ENCODE measurements around the gene ZNF621. TPM values are rescaled to one million over a fixed set of nuclear protein-coding genes. Genes with fewer than 3 reads are reported as not detected.

The ZNF621 gene
- total and polyA plus RNA-seq, 4 donors, result 3.3 to 11.5 (median 7.0) TPM

DNA sequence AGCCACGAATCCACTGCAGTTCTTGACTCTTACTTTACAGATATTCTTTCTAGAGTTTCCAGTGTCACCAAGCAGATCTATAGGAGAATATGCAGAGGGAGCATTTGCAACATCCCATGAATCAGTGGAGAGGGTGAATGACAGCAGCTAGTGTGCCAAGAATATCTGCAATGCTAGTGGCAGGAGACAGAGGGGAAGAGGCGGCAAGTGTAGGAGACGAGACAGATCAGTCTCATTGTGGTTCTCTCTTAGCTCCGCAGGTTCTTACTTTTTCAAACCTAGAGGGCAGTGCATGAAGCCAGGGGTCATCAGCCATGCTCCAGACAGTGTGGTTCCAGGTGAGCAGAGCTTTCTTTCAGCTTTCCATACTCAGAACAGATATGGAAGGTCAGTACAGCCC, 47.1 kb upstream of the ZNF621 start:
- Histone ChIP-seq H3K4me1 (ENCODE audit: control insufficient read depth in 4 of 4, insufficient read depth in 4 of 4, low read length in 3 of 4) (peaks cover 0 to 10% (median 7%) of the 10 kb centered on the region in 4 donors), H3K9ac (ENCODE audit: low read depth in 1 of 2, low read length in 2 of 2) (peak overlapping the region; percentile 49 to 66), H3K27me3 (ENCODE audit: control insufficient read depth in 4 of 4, insufficient read depth in 4 of 4, low read length in 3 of 4) (no peaks in the 10 kb centered on the region), H3K4me3 (ENCODE audit: low read depth in 1 of 3, low read length in 3 of 3) (peak overlapping the region; percentile 80 to 95 (median 91)), H3K27ac (ENCODE audit: low read depth in 1 of 2, low read length in 2 of 2) (no peak overlapping the region), H3K9me3 (ENCODE audit: control insufficient read depth in 4 of 4, low read length in 3 of 4) (no peaks in the 10 kb centered on the region), H3K36me3 (ENCODE audit: control insufficient read depth in 4 of 4, insufficient read depth in 3 of 4, low read depth in 1 of 4, low read length in 3 of 4) (peaks cover 1 to 29% (median 18%) of the 10 kb centered on the region in 4 donors)
- no peak for DNase-seq (ENCODE audit: low spot score)
- TF ChIP-seq SP1 (IDR thresholded peaks at IDR 0.05) (no peak), RAD21 (IDR thresholded peaks at IDR 0.05) (no peak), NR2F2 (IDR thresholded peaks at IDR 0.05) (no peak), YY1 (IDR thresholded peaks at IDR 0.05) (no peak), JUND (IDR thresholded peaks at IDR 0.05) (no peak), FOXA2 (IDR thresholded peaks at IDR 0.05) (no peak), RXRA (IDR thresholded peaks at IDR 0.05) (no peak), EGR1 (IDR thresholded peaks at IDR 0.05; ENCODE audit: low read depth in 2 of 2) (no peak), GABPA (IDR thresholded peaks at IDR 0.05 in 1 of 2, conservative IDR thresholded peaks at IDR 0.05 in 1 of 2) (no peak)
- TF ChIP-seq, protein P1, sequence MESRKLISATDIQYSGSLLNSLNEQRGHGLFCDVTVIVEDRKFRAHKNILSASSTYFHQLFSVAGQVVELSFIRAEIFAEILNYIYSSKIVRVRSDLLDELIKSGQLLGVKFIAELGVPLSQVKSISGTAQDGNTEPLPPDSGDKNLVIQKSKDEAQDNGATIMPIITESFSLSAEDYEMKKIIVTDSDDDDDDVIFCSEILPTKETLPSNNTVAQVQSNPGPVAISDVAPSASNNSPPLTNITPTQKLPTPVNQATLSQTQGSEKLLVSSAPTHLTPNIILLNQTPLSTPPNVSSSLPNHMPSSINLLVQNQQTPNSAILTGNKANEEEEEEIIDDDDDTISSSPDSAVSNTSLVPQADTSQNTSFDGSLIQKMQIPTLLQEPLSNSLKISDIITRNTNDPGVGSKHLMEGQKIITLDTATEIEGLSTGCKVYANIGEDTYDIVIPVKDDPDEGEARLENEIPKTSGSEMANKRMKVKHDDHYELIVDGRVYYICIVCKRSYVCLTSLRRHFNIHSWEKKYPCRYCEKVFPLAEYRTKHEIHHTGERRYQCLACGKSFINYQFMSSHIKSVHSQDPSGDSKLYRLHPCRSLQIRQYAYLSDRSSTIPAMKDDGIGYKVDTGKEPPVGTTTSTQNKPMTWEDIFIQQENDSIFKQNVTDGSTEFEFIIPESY (IDR thresholded peaks at IDR 0.05), result no peak
- TF ChIP-seq, protein P2, sequence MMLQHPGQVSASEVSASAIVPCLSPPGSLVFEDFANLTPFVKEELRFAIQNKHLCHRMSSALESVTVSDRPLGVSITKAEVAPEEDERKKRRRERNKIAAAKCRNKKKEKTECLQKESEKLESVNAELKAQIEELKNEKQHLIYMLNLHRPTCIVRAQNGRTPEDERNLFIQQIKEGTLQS (IDR thresholded peaks at IDR 0.05), result no peak
- TF ChIP-seq, protein P3, sequence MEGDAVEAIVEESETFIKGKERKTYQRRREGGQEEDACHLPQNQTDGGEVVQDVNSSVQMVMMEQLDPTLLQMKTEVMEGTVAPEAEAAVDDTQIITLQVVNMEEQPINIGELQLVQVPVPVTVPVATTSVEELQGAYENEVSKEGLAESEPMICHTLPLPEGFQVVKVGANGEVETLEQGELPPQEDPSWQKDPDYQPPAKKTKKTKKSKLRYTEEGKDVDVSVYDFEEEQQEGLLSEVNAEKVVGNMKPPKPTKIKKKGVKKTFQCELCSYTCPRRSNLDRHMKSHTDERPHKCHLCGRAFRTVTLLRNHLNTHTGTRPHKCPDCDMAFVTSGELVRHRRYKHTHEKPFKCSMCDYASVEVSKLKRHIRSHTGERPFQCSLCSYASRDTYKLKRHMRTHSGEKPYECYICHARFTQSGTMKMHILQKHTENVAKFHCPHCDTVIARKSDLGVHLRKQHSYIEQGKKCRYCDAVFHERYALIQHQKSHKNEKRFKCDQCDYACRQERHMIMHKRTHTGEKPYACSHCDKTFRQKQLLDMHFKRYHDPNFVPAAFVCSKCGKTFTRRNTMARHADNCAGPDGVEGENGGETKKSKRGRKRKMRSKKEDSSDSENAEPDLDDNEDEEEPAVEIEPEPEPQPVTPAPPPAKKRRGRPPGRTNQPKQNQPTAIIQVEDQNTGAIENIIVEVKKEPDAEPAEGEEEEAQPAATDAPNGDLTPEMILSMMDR (IDR thresholded peaks at IDR 0.05; ENCODE audit: low read depth, low read length, missing input control), result no peak
- TF ChIP-seq, protein P4, sequence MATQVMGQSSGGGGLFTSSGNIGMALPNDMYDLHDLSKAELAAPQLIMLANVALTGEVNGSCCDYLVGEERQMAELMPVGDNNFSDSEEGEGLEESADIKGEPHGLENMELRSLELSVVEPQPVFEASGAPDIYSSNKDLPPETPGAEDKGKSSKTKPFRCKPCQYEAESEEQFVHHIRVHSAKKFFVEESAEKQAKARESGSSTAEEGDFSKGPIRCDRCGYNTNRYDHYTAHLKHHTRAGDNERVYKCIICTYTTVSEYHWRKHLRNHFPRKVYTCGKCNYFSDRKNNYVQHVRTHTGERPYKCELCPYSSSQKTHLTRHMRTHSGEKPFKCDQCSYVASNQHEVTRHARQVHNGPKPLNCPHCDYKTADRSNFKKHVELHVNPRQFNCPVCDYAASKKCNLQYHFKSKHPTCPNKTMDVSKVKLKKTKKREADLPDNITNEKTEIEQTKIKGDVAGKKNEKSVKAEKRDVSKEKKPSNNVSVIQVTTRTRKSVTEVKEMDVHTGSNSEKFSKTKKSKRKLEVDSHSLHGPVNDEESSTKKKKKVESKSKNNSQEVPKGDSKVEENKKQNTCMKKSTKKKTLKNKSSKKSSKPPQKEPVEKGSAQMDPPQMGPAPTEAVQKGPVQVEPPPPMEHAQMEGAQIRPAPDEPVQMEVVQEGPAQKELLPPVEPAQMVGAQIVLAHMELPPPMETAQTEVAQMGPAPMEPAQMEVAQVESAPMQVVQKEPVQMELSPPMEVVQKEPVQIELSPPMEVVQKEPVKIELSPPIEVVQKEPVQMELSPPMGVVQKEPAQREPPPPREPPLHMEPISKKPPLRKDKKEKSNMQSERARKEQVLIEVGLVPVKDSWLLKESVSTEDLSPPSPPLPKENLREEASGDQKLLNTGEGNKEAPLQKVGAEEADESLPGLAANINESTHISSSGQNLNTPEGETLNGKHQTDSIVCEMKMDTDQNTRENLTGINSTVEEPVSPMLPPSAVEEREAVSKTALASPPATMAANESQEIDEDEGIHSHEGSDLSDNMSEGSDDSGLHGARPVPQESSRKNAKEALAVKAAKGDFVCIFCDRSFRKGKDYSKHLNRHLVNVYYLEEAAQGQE (IDR thresholded peaks at IDR 0.05), result no peak
- WGBS, result 45% methylated on average over 4 of the region's 4 CpGs

DNA sequence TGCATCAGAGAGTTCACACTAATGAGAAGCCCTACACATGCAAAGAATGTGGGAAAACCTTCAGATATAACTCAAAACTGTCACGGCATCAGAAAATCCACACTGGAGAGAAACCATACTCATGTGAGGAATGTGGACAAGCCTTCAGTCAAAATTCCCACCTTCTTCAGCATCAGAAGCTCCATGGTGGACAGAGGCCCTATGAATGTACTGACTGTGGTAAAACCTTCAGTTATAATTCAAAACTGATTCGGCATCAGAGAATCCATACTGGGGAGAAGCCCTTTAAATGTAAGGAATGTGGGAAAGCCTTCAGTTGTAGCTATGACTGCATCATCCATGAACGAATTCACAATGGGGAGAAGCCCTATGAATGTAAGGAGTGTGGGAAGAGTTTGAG, 37.6 kb upstream of the ZNF621 start:
- Histone ChIP-seq H3K9me3 (ENCODE audit: control insufficient read depth in 4 of 4, low read length in 3 of 4) (peaks cover 14 to 19% (median 15%) of the 10 kb centered on the region in 4 donors), H3K4me3 (ENCODE audit: low read depth in 1 of 3, low read length in 3 of 3) (peak overlapping the region in 1 of 3 donors; percentile 8), H3K36me3 (ENCODE audit: control insufficient read depth in 4 of 4, insufficient read depth in 3 of 4, low read depth in 1 of 4, low read length in 3 of 4) (peaks cover 12 to 41% (median 36%) of the 10 kb centered on the region in 4 donors), H3K27me3 (ENCODE audit: control insufficient read depth in 4 of 4, insufficient read depth in 4 of 4, low read length in 3 of 4) (no peaks in the 10 kb centered on the region), H3K27ac (ENCODE audit: low read depth in 1 of 2, low read length in 2 of 2) (no peak overlapping the region), H3K4me1 (ENCODE audit: control insufficient read depth in 4 of 4, insufficient read depth in 4 of 4, low read length in 3 of 4) (no peaks in the 10 kb centered on the region), H3K9ac (ENCODE audit: low read depth in 1 of 2, low read length in 2 of 2) (no peak overlapping the region)
- WGBS, result 97% methylated on average over 3 of the region's 3 CpGs
- DNase-seq (ENCODE audit: low spot score), result no peak
- TF ChIP-seq HNF4G (IDR thresholded peaks at IDR 0.05) (no peak), TAF1 (conservative IDR thresholded peaks at IDR 0.05) (no peak), RXRA (IDR thresholded peaks at IDR 0.05) (no peak), FOXA2 (IDR thresholded peaks at IDR 0.05) (no peak), NR2F2 (IDR thresholded peaks at IDR 0.05) (no peak)
